Measurements from ENCODE around the gene SLC1A6.
"Not testable (repeated sequence)": the region's sequence is repeated elsewhere in the genome, so short reads cannot be mapped to it uniquely, and the experiment has no call there.

The SLC1A6 gene

DNA sequence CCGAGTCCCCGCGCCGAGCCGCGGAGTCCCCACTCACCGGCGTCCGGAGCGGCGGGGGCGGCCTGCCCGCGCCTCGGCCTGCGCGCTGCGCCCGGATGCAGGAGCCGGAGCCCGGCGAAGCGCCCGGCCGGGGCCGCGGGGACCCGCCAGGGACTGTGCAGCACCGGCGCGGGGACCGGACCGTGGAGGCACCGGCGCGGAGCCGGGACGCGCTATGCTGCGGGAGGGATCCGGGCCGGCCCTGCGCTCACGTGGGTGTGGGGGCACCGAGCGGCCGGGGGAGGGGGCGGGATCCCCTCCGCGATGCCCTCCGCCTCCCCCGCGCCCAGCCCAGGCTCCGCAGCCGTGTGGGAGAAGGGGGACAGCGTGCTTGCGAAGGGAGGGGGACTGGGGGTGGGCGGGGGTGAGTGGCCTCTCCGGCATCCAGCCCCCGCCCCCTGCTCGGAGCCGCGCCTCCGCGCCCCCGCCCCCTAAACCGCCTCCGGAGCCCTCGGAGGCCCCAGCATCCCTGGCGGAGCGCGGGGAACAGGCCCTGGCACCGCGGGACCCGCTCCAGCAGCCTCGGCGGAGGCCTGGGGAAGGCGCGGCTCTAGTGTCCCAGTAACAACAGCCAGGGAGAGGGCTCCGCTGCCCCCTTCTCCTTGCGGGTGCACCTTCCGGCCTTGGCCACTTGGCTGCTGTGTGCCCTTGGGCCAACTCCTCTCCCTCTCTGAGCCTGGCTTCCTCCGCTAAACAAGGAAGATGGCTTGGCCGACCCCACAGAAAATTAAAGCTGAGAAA, at the start of gene SLC1A6:
Gene SLC1A6, minus strand, starts transcription at position 389 of the 780 bp plus-strand sequence. CDS start 6,954 bp downstream, outside the sequence.
- DNase-seq: no peak

DNA sequence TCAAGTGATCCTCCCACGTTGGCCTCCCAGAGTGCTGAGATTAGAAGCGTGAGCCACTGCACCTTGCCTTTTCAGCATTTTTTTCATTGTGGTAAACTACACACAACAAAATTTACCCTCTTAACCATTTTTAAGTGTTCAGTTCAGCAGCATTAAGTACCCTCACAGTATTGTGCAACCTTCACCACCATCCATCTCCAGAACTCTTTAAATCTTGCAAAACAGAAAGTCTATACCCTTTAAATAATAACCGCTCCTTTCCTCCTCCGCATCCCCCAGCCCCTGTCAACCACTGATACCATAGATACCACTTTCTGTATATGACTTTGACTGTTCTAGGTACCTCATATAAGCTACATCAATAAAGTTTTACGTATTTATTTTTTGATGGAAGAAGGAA, 48.8 kb upstream of the SLC1A6 start:
- no peak for DNase-seq

DNA sequence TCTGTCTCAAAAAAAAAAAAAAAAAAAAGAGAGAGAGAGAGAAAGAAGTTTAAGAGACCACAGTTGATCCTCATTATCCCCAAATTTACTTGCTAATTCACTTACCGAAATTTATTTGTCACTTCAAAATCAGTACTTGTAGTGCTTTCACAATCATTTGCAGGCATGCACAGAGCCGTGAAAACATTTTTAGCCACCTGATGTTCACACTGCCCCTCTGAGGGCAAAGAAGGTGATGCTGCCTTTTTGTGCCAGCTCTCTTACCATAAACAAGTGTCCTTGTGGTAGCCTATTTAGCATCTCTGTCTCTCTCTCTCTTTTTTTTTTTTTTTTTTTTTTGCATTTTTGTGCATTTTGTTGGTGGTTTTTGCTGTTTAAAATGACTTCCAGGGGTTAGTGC, 45.6 kb upstream of the SLC1A6 start:
- no peak for DNase-seq

DNA sequence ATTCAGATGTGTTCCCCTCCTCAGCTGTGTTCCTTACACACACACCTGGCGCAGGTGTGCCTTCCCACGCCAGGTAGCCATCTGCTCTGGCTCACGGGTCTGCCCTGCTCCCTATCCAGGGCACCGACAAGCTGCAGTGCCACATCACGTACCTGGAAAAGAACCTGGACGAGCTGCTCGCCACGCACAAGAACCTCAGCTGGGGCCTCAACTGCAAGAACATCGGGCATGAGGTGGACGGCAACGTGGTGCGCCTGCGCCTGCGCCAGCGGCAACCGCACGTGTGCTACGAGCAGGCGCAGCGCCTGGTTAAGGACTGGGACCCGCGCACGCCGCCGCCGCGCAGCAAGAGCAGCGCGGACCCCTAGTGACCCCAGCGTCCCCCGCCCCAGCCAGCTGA, 43.1 kb upstream of the SLC1A6 start:
- DNase-seq: no peak

DNA sequence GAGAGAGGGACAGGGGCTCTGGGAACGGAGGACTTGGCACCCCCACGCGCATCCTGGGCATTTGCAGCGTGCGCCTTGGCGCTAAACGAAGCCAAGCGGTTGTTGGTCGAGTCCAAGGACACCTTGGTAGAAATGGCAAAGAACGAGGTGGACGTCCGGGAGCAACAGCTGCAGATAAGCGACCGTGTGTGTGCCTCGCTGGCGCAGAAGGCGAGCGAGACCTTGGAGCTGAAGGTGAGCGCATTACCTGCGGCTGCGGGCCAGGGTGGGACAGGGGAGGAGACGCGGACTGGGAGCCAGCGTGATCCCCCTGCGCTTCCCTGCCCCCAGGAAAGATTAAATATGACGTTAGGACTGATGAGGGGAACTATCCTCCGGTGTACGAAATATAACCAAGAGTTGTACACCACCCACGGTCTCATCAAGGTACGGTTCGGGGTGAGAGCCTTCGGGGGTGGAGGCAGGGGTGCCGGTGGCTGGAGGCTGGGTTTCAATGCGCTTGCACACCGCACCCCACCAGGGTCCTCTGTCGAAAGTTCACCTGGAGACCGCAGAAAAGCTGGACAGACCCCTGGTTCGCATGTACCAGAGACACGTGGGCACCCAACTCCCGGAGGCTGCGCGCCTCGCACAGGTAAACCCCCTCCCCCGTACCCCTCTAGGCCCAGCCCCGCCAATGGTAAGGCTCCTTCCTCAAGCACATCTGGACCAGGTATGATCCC, 41.8 kb upstream of the SLC1A6 start:
- DNase-seq: no peak

DNA sequence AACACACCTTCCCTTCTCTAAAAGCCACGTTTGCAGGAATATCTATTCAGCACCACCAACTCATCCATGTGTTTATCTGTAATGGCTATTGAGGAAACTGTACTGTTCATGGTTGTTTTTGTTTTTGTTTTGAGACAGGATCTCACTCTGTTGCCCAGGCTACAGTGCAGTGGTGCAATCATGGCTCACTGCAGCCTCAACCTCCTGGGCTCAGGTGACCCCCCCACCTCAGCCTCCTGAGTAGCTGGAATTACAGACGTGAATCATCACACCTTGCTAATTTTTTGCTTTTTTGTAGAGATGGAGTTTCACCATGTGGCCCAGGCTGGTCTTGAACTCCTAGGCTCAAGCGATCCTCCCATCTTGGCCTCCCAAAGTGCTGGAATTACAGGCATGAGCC, 39.2 kb upstream of the SLC1A6 start:
- not testable (repeated sequence) for DNase-seq

DNA sequence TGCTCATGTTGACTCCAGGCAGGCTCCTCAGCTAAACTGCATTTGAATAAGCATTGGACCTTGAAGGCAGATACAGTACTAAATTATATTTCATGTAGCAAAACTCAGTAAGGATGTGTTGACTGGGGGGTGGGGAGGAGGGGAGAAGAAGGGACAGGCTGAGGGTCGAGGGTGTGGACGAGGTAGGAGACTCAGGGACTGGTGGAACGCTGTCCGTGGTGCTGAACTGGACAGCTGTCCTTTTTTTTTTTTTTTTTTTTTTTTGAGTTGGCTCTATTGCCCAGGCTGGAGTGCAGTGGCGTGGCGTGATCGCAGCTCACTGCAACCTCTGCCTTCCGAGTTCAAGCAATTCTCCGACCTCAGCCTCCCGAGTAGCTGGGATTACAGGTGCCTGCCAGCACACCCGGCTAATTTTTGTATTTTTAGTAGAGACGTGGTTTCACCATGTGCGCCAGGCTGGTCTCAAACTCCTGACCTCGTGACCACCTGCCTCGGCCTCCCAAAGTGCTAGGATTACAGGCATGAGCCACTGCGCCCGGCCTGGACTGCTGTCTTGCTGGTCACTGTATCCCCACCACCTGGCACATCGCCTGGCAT, 36.4 kb upstream of the SLC1A6 start:
- DNase-seq: no peak

DNA sequence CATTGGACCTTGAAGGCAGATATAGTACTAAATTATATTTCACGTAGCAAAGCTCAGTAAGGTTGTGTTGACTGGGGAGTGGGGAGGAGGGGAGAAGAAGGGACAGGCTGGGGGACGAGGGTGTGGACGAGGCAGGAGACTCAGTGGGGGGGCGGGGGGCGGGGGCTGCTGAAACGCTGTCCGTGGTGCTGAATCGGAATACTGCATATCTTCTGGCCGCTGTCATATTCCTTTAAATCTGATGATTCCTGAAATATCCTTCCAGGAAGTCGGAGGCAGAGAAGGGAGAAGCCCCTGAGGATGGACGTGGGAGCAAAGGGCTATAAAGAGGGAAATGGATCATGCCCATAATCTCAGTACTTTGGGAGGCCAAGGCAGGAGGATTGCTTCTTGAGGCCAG, 34.9 kb upstream of the SLC1A6 start:
- no peak for DNase-seq

DNA sequence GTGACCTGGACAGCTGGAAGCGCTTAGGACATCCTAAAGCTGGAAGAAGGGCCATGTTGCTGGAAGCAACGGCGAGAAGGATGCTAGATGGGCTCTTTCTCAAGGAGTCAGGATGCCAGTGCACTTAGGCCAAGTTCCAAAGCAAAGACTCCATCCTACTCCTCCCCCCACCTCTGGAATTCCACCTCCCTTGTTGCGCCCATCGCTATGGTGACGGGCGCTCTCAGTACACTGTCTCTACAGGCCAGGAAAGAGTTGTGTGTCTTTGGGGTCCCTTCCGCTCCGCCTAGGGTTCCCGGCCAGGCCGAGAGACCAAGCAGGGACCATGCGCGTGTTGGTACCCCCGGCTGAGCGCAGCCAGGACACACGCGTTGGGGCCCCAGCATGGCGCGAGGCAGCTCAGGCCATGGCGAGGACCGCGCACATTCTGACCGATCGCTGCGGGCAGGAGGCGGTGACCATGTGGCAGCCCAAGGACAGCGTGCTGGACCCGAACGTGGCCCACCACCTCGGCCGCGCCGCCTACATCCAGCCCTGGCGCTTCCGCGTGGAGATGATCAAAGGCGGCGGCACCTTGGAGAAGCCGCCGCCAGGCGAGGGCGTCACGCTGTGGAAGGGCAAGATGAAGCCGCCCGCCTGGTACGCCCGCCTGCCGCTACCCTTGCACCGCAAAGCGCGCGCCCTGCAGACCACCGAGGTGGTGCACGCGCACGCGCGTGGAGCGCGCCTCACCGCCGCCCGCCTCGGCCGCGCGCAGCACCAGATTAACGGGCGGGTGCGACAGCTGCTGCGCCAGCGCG, 31.0 kb upstream of the SLC1A6 start:
- no peak for DNase-seq

DNA sequence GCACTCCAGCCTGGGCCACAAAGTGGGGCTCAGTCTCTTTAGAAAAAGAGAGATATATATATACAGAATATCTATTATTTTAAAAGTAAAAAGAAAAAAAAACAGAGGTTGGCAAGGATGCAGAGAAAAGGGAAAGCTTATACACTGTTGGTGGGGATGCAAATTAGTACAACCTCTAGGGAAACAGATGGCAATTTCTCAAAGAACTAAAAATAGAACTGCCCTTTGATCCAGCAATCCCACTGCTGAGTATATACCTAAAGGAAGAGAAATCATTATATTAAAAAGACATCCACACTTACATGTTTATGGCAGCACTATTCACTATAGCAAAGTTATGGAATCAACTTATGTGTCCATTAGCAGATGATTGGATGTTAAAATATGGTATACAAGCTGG, 28.6 kb upstream of the SLC1A6 start:
- no peak for DNase-seq

DNA sequence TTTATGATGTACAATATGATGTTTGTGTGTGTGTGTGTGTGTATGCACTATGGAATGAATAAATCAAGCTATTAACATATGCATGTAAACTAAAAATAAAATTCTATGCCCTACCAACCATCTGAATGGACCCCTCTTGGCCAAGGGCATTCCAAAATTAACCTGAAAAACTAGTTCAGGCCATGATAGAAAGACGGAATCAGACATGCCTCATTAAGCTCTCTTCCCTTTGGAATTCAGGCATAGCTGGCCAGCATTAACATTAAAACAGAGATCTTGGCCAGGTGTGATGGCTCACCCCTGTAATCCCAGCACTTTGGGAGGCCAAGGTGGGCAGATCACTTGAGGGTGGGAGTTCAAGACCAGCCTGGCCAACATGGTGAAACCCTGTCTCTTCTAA, 18.3 kb upstream of the SLC1A6 start:
- DNase-seq: no peak

DNA sequence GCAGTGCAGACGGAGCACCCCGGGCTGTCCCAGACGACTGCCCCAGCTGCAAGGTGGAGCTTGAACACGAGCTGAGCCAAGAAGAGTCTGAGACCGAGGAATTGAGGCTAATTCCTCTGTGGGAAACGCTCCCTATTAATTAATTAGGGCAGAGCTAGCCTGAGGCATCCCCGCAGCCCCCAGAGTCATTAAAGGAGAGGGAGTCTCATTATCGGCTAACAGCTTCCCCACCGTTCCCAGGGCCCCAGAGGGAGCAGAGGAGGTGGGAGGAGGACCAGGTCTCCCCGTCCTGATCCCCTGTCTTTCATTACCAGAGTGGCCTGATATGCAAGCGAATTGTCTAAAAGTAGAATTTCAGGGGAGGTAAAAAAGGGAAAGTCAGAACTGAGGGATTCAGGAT, 13.1 kb upstream of the SLC1A6 start:
- DNase-seq: no peak

DNA sequence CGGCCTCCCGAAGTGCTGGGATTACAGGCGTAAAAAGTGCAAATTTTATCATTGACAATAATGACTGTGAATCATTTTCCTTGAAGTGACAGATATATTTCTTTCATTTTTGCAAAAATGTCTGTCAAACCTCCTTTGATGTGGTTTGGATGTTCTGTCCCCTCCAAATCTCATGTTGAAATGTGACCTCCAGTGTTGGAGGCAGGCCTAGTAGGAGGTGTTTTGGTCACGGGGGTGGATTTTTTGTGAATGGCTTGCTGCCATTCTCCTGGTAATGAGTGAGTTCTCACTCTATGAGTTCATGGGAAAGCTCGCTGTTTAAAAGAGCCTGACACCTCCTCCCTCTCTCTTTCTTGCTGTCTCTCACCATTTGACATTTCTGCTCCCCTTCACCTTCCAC, 5.5 kb upstream of the SLC1A6 start:
- DNase-seq: no peak

DNA sequence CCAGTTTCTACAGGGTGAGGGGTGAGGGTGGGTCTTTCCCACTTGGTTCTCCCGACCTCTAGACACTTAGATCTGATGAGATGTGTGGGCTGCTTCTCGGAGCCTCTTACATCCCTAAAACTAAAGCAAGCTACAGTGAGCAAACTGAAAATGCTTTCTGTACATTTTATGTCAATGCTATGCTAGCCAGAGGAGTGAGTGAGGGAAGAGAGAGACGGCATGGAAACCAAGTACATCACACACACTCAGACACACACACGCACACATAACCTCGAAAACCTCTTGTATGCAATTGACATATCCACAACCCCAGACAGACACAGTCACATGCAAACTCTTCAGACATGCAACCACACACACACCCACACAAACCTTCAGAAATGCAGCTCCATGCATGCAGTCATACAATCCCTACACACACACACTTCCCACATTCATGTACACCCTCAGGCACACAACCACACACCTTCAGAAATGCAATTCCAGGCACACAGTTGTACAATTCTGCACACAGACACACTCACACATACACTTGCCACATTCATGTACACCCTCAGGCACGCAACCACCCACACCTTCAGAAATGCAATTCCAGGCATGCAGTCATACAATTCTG, 1.4 kb downstream of the SLC1A6 start:
- no peak for DNase-seq

DNA sequence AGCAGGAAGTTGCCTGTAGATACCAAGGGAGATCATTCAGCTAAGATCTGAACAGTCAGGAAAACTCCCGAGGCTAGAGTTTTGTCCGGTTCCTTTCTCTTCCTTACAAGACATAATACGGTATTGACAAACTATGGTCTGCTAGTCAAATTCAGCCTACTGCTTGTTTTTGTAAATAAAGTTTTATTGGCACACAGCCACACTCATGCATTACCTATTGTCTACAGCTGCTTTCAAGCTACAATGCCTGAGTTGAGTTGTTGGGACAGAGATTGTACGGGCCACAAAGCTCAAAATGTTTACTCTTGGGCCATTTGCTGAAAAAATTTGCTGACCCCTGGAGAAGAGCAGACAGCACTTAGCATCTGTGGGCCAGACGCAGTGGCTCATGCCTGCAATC, 2.5 kb downstream of the SLC1A6 start:
- DNase-seq: no peak

DNA sequence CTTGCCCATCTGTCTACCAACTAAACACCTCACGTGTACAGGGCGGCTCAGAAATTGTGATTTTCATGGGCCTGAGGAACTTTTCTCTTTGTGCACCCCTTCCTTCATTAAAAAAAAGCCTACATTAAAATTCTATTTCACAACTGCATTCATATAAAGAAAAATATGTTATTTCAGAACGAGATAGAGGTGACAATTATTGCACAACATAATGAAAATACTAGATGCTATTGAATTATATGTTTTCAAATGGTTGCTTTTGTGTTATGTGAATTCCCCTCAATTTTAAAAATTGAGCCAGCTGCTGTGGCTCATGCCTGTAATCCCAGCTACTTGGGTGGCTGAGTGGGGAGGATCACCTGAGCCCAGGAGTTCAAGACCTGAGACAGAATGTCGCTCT, 5.2 kb downstream of the SLC1A6 start:
- no peak for DNase-seq

DNA sequence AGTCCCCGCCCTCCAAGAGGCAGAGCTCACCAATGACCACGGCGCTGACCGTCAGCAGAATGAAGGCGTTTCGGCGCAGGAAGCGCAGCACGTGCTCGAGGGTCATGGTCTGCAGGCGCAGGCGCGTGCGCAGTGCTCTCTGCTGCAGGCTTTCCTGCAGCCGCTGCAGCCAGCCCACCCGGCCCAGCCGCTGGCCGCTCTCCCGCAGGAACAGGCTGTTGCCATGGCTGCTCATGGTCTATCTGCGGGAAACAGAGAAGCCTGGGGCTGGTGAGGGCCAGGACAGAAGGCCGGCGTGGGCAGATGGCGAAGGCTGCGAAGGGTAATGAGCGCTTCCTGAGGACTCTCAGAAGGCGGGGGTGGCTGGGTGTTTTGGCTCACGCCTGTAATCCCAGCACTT, 7.0 kb downstream of the SLC1A6 start:
- no peak for DNase-seq

DNA sequence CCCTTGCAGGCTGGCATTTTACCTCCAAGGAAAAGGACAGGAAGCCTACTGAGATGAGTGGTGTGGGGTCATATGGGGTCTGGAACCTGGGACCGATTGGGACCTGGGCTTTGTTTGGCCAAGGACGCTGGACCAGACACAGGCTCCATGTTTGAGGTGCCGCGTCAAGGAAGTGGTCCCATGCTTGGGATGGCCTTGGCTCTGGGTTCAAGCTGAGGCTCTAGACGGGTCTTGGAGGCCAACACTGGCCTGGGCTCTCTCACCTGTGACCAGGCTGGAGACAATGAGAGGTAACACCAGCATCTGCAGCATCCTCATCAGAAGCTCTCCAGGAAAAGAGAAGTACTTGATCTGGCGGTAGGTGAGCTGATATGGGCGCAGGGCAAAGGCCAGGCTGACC, 8.2 kb downstream of the SLC1A6 start:
- no peak for DNase-seq

DNA sequence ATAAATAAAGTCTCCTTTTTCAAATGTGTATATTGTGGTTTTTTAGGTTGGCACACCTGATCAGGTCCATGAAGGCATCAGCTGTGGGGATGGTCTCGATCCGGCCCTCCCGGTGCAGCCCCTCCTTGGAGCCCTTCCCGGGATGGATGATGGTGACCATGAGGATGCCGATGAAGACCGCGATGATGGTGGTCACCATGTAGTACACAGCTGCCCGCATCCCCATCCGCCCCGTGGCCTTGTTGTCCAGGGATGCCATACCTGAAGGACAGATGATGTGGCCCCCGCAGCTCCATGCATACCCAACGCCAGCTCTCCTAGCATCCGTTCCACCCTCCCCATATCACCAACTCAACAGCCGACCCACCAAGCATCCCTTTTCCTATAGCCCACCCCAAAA, 11.4 kb downstream of the SLC1A6 start:
- DNase-seq: no peak

DNA sequence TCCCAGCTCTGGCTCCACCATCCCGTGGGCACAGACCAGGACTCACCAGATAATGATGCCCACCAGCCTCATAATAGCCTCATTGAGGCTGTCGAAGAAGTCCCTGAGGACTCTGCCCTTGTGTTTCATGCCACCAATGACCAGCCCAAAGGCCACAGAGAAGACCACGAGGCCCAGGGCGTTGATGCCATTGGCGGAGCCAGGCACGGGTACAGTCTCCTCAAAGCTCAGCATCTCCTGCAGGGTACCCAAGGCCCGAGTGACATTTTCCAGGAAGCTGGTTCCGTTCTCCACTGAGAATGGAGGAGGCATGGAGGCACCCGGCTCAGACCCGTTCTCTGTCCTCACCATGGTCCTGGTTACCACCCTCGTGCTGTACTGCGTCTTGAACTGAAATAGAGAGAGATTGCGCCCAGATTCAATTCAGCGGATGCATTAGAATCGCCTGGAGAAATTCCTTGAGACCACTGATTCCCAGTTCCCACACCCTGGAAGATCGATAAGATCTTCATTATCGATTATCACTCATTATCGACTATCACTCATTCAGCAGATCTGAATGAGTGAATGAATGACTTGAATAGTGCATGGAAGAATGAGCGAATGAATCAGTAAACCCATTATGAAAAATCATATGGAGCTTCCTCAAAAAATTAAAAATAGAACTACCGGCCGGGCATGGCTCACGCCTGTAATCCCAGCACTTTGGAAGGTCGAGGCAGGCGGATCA, 17.5 kb downstream of the SLC1A6 start:
- no peak for DNase-seq

DNA sequence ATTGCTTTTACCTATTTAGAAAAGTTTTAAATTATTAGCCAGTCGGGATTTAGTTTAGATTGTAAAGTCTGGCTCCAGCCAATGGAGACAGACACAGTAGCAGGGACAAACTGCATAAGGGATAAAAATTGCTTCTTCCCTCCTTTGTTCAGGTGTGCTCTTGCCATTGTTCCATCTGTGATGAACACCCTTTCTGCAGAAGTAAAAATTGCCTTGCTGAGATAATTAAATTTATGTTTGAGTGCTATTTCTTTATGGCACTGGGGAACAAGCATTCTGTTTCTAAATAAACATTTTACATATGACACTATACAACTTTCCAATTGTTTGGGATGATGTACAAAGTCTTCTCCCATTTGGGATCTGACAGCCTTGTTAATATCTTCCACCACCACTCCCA, 20.4 kb downstream of the SLC1A6 start:
- DNase-seq: no peak

DNA sequence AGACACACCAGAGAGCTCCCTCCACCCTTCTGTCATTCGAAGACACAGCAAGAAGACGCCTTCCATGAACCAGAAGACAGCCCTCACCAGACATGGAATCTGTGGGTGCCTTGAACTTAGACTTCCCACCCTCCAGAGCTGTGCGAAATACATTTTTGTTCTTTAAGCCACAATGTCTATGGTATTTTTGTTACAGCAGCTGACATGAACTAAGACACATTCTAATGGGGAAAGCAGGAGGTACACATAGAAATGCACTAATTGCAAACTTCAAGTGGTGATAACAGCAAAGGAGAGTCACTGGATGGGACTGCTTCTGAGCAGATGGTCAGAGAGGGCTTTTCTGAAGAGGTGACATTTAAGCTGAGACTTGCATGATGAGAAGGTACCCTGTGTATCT, 22.2 kb downstream of the SLC1A6 start:
- DNase-seq: no peak

Measured in activated CD4-positive, alpha-beta T cell treated with anti-CD3 and anti-CD28 coated beads for 4 hours (primary cell).